Aorta (tissue), 5 donors: Measurements from ENCODE around the gene ELL. TPM values are rescaled to one million over a fixed set of nuclear protein-coding genes. Genes with fewer than 3 reads are reported as not detected.

ENCODE experiments used
- ATAC-seq: fragments of 200-7000 bp; cut with Tn5 transposase; one replicate; pipeline ENCODE4 v1.9.1; 2022; ENCODE audit warnings: moderate library complexity; ENCODE audit not compliant: low FRiP score
- DNase-seq, 2 donors: peaks; one replicate each; pipeline ENCODE4 v3.0.0-alpha.2; 2020
- H3K27ac ChIP-seq, 2 donors: one replicate each; pipeline ENCODE4 v1.5.1; 2013; ENCODE audit warnings: low read length in 2 of 2, mild to moderate bottlenecking in 2 of 2, moderate library complexity in 2 of 2, control low read depth in 1 of 2, inconsistent platforms in 1 of 2, low read depth in 1 of 2
- H3K27me3 ChIP-seq, 2 donors: one replicate each; pipeline ENCODE4 v1.6.1; 2013; ENCODE audit warnings: control low read depth in 1 of 2, low read length in 1 of 2, mild to moderate bottlenecking in 1 of 2, moderate library complexity in 1 of 2; ENCODE audit not compliant: insufficient read depth in 2 of 2, control insufficient read depth in 1 of 2
- H3K36me3 ChIP-seq, 2 donors: one replicate each; pipeline ENCODE4 v1.6.1; 2013; ENCODE audit warnings: control low read depth in 1 of 2, low read length in 1 of 2, mild to moderate bottlenecking in 1 of 2; ENCODE audit not compliant: insufficient read depth in 2 of 2, control insufficient read depth in 1 of 2
- H3K4me1 ChIP-seq, 2 donors: one replicate each; pipeline ENCODE4 v1.6.1; 2013; ENCODE audit warnings: low read length in 2 of 2, control low read depth in 1 of 2, mild to moderate bottlenecking in 1 of 2, moderate library complexity in 1 of 2; ENCODE audit not compliant: insufficient read depth in 2 of 2, control insufficient read depth in 1 of 2
- H3K4me3 ChIP-seq, 2 donors: one replicate each; pipeline ENCODE4 v1.5.1; 2013; ENCODE audit warnings: low read length in 2 of 2, control low read depth in 1 of 2, mild to moderate bottlenecking in 1 of 2
- H3K9me3 ChIP-seq: one replicate; pipeline ENCODE4 v1.6.1; 2013; ENCODE audit warnings: mild to moderate bottlenecking, low read length; ENCODE audit not compliant: control insufficient read depth
- WGBS, 2 donors: extraction: QIAGEN DNeasy Blood & Tissue Kit; methylation state at CpG; one replicate each; pipeline ENCODE4 v1.1.7; 2013; 5-methylcytosine and 5-hydroxymethylcytosine counted together
- intact Hi-C, 2 donors: fragments of 100-400 bp; cut with DNase I; formaldehyde crosslinking; loops; one replicate each; pipeline versions ENCODE4 v1.14.2 to v1.15.0; 2022
- polyA plus RNA-seq, 2 donors: library from polyadenylated mRNA; stranded (reverse); fragments of 200-250 nt; gene quantifications; one replicate each; pipeline ENCODE4 v1.2.3, GENCODE V29; 2013
- total RNA-seq, 2 donors: library from RNA; stranded (reverse); fragmentation: NEBNext Ultra II Directional; extraction: Animal tissue kit (Norgen Biotek cat#: 25700); gene quantifications; one replicate each; pipeline ENCODE4 v1.2.1, GENCODE V29; 2021
- donor health status: healthy with polysubstance abuse.
- donor health status: Bipolar disorder and iron deficiency.
- donor health status: DM: no; HTN: no; CAD: no.
- donor health status: DM: no; HTN: no; CAD: no.
- donor health status: DM: yes; HTN: yes; CAD: no.

Gene ELL
- total and polyA plus RNA-seq, 4 donors = 7.3 to 37.9 (median 21.5) TPM

GRCh38 chr19:18456974-18457373 is 64.9 kb downstream of the ELL start:
- Histone ChIP-seq H3K27me3 (no peaks in the 10 kb centered on the region), H3K36me3 (no peaks in the 10 kb centered on the region), H3K27ac (peak overlapping the region in 1 of 2 donors; percentile 14), H3K9me3 (no peaks in the 10 kb centered on the region), H3K4me1 (no peaks in the 10 kb centered on the region), H3K4me3 (no peak overlapping the region)
- WGBS, 2 donors = 9 to 19% methylated on average over 9 of the region's 9 CpGs
- intact Hi-C loops = loop anchor here in 1 of 2 donors (5.0 to 10.0 kb wide), 2 partner anchors 130 to 388 kb away; partner anchors contain the start of gene REX1BD
- DNase-seq (peak; percentile 81 to 92), ATAC-seq (peak; percentile 22)

- Histone ChIP-seq H3K27me3 (no peaks in the 10 kb centered on the region), H3K9me3 (no peaks in the 10 kb centered on the region), H3K4me1 (no peaks in the 10 kb centered on the region), H3K4me3 (no peak overlapping the region), H3K27ac (no peak overlapping the region), H3K36me3 (no peaks in the 10 kb centered on the region)
- 82 to 85% methylated on average over 4 of the region's 4 CpGs for WGBS, 2 donors
- ATAC-seq = no peak
- no peak for DNase-seq
- intact Hi-C loops = loop anchor here in 1 of 2 donors (5.0 to 10.0 kb wide), 2 partner anchors 131 to 389 kb away; partner anchors contain the start of gene REX1BD
Observed at GRCh38 chr19:18456279-18456678, 65.6 kb downstream of the ELL start.

- 72 to 76% methylated on average over 10 of the region's 10 CpGs for WGBS, 2 donors
- H3K36me3 ChIP-seq = no peaks in the 10 kb centered on the region
- H3K4me1 ChIP-seq = no peaks in the 10 kb centered on the region
- no peaks in the 10 kb centered on the region for H3K9me3 ChIP-seq
- ATAC-seq = no peak
- intact Hi-C loops = loop anchor here in 1 of 2 donors (5.0 to 10.0 kb wide), 2 partner anchors 224 to 391 kb away; no protein-coding TSS in a partner anchor
- H3K27ac ChIP-seq = no peak overlapping the region
- H3K27me3 ChIP-seq = no peaks in the 10 kb centered on the region
- no peak overlapping the region for H3K4me3 ChIP-seq
- no peak for DNase-seq
Observed at GRCh38 chr19:18453269-18454024, 68.4 kb downstream of the ELL start.

GRCh38 chr19:18452386-18452785 is 69.5 kb downstream of the ELL start:
- H3K27me3 ChIP-seq = no peaks in the 10 kb centered on the region
- H3K27ac ChIP-seq = no peak overlapping the region
- no peaks in the 10 kb centered on the region for H3K9me3 ChIP-seq
- intact Hi-C loops = loop anchor here in 1 of 2 donors (5.0 to 10.0 kb wide), 2 partner anchors 225 to 392 kb away; no protein-coding TSS in a partner anchor
- H3K4me1 ChIP-seq = no peaks in the 10 kb centered on the region
- no peak overlapping the region for H3K4me3 ChIP-seq
- DNase-seq = no peak
- no peak for ATAC-seq
- WGBS, 2 donors = 75 to 80% methylated on average over 3 of the region's 3 CpGs
- H3K36me3 ChIP-seq = no peaks in the 10 kb centered on the region

- Histone ChIP-seq H3K27me3 (no peaks in the 10 kb centered on the region), H3K4me3 (no peak overlapping the region), H3K4me1 (no peaks in the 10 kb centered on the region), H3K27ac (no peak overlapping the region), H3K9me3 (no peaks in the 10 kb centered on the region), H3K36me3 (no peaks in the 10 kb centered on the region)
- peak; percentile 84 for ATAC-seq
- DNase-seq = peak; percentile 87 to 96
- 46 to 50% methylated on average over 26 of the region's 26 CpGs for WGBS, 2 donors
- intact Hi-C loops = loop anchor here in 1 of 2 donors (5.0 to 10.0 kb wide), 2 partner anchors 226 to 394 kb away; no protein-coding TSS in a partner anchor
Observed at GRCh38 chr19:18450931-18451836, 70.7 kb downstream of the ELL start.

GRCh38 chr19:18450021-18450930 is 71.6 kb downstream of the ELL start:
- intact Hi-C loops = loop anchor here in 1 of 2 donors (5.0 to 10.0 kb wide), 2 partner anchors 227 to 395 kb away; no protein-coding TSS in a partner anchor
- no peaks in the 10 kb centered on the region for H3K9me3 ChIP-seq
- H3K27me3 ChIP-seq = no peaks in the 10 kb centered on the region
- H3K36me3 ChIP-seq = peaks cover 0 to 2% of the 10 kb centered on the region in 2 donors
- no peak for ATAC-seq
- 73 to 79% methylated on average over 32 to 33 of the region's 33 CpGs for WGBS, 2 donors
- no peak overlapping the region for H3K4me3 ChIP-seq
- peak in 1 of 2 donors; percentile 51 for DNase-seq
- no peak overlapping the region for H3K27ac ChIP-seq
- H3K4me1 ChIP-seq = no peaks in the 10 kb centered on the region

- intact Hi-C loops = no loop called here
- no peaks in the 10 kb centered on the region for H3K27me3 ChIP-seq
- H3K4me3 ChIP-seq = no peak overlapping the region
- no peaks in the 10 kb centered on the region for H3K4me1 ChIP-seq
- H3K27ac ChIP-seq = no peak overlapping the region
- H3K36me3 ChIP-seq = peaks cover 0 to 3% of the 10 kb centered on the region in 2 donors
- no peaks in the 10 kb centered on the region for H3K9me3 ChIP-seq
- no peak for ATAC-seq
- DNase-seq = no peak
- 88 to 90% methylated on average over 14 of the region's 14 CpGs for WGBS, 2 donors
Observed at GRCh38 chr19:18449552-18449951, 72.3 kb downstream of the ELL start.
